HG03469 (cell line): ENCODE data around the gene NEU2.
"Not testable (repeated sequence)": the region's sequence is repeated elsewhere in the genome, so short reads cannot be mapped to it uniquely, and the experiment has no call there.

Source experiments
- ATAC-seq: cut with Tn5 transposase; IDR thresholded peaks from one replicate; pipeline ENCODE4 v1.9.1; 2021; ENCODE audit warnings: mild to moderate bottlenecking, moderate library complexity, moderate number of reproducible peaks; ENCODE audit not compliant: unreplicated experiment

The NEU2 gene

DNA sequence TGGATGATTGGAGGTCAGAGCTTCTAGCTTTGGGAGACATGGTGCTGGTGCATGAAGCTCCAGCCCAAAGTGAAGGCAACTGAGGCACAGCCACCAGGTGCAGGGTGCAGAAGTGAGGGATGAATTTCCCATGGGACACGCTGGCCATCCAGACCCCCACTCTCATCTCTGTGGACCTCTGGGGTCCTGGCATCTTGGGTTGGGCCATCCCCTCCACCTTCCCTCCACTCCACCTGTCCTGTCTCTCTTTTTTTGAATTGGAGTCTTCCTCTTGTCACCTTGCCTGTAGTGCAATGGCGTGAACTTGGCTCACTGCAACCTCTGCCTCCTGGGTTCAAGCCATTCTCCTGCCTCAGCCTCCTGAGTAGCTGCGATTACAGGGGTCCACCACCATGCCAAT lies 22.8 kb upstream of the NEU2 start:
- ATAC-seq: no peak

DNA sequence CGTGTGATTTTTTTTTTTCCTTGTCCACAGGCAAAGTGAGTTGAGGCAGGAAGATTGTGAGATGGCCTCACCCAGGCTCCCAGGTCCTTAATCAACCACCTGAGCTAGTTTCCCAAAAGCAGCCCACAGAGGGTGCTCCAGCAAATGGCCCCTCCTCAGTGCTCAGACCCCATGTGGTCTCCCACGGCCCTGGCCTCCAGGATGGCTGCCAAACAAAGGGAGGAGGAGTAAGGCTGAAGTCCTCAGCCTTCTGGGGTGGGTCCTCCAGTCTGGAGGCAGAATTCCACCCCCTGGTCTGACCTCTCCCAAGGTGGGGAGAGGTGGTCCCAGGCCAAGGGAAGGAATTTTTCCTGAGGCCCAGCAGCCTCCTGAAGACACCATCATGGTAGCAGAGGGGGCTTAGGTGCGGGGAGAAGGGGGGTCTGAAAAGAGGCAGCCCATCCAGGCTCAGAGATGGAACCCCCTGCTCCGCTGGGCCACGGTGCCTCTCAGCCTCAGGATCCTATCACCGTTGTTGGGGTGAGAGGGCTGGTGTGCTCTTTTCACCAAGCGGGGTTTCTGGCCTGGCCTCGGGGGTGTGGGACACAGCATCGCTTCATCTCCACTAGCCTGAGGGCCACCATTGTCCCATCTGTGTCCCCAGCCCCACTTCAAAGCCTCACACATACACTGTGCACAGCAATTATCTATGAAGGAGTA lies 21.8 kb upstream of the NEU2 start:
- ATAC-seq: no peak

DNA sequence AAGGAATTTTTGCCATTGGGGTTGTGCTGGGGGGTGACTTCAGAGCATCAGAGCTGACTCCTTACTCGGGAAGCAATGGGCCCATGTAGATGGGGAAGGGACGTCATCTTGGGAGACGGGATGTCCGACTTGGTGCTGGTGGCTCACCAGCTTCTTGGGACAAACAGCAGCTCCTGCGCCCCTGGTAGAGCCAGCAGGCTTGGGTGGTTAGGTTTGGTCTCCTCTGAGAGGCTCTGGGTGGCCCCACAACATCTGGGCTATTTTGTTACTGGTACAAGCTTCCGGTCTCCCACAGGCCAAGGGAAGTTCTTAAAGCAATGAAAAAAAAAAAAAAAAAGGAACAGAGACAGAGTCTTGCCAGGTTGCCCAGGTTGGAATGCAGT lies 21.2 kb upstream of the NEU2 start:
- no peak for ATAC-seq

DNA sequence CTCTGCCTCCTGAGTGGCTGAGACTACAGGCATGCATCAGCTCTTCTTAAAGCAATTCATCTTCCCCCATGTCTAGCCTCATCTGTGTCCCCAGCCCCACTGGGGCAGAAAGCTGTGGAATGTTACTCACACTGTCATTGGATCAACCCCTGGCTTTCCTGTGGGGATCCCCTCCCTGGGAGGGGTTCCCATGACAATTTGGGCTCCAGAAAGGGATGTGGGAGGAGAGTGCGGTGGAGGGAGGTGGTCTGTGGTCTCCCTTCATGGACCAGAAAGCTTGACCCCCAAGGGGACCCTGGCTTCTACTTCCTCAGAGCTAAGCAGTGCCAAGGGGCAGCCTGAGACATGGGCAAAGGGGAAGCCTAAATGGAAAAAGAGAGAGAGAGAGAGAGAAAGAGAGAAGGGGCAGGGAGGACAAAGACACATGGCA lies 20.8 kb upstream of the NEU2 start:
- ATAC-seq: no peak

DNA sequence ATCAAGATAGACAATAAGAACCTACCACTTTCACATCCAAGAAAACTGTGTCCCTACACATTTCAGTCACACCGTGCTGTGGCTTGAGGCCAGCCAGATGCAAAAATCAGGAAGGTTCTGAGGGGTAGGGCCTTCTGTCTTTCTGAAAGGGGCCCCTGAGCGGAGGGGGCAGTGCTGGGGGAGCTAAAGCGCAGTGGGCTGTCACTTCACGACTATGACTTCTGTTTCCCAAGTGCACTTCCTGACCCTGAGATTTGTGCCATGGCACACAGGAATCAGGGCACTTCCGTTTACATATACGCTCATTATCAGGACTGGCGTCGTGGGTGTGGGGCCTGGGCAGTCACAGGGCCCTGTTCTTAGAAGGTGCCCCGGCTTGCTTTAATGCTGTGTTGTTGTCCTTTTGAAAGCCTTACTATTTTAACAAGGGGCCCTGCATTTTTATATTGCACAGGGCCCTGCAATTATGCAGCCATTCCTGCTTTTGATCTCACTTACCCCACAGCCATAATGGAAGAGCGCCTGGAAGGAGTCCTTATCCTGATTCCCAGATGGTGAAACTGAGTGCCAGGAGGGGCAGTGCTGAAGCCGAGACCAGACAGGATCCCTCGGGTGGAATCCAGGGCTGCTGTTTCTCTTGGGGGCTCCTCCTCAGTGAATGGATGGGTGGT lies 20.0 kb upstream of the NEU2 start:
- ATAC-seq: no peak

DNA sequence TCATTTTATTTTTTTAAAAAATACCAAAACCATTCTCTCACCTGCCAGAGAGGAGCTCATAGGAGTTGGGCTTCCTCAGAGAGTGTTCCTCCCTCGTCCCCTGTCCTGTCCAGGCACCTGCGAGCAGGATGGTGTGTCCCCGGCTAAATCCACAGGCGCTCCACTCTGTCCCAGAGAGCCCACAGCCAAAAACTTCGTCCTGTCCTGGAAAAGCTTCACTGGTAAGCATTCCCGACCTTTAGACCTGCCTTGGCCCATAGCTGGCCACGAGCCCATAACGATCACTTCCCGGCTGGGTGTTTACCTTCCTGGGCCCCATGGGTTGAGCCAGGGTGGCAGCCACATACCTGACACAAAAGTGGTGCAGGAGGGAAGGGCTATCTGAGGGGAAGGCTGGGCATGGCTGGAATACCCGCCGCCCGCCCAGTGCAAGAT lies 19.4 kb upstream of the NEU2 start, which contains the start of gene NGEF:
Gene NGEF (minus strand): TSS at position 230 of the 435 bp plus-strand sequence. CDS start 38,366 bp downstream, outside the sequence.
- no peak for ATAC-seq

DNA sequence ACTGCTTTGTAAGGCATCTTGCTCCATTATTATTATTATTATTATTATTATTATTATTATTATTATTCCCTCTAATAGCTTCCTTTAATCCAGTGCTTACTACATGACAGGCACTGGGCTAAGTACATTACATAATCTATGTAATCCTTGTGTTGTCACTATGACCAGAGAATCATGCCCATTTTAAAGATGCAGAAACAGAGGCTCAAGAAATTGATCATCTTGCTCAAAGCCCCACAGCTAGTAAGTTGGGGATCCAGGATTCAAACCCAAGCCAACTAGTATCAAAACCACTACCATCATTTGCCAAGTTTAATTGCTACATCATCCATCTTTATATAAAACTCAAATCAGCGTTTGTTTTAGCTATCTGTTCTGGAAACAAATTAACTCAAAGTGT lies 18.8 kb upstream of the NEU2 start:
- ATAC-seq: no peak

DNA sequence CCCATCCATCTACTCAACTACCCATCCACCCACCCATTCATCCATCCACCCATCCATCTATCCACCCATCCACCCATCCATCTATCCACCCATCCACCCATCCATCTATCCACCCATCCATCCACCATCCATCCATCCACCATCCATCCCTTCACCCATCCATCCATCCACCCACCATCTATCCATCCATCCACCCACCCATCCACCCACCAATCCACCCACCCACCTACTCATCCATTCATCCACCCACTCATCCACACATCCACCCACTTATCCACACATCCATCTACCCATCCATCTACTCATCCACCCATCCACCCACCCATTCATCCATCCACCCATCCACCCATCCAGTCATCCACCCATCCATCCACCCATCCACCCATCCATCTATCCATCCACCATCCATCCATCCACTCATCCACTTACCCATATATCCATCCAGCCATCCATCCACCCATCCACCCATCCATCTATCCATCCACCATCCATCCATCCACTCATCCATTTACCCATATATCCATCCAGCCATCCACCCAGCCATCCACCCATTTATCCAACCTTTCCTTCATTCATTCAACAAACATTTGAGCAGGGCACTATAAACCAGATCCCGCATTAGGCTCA lies 17.3 kb upstream of the NEU2 start:
- ATAC-seq: no peak

DNA sequence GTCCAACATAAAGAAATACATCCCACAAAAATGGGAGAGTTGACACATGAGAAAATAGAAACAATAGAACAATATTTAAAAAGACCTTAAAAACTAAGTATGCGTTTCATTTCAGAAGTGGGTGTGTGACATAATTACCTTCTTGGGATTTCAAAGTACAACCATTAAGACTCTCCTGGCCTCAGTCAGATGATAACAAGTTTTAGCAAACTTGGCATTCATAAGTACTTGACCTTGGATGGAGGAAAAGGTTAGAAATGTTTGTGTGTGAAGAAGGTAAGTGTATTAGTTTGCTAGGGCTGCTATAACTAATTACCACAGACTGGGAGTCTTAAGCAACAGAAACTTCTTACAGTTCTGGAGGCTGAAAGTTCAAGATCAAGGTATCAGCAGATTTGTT lies 14.5 kb upstream of the NEU2 start:
- ATAC-seq: no peak

DNA sequence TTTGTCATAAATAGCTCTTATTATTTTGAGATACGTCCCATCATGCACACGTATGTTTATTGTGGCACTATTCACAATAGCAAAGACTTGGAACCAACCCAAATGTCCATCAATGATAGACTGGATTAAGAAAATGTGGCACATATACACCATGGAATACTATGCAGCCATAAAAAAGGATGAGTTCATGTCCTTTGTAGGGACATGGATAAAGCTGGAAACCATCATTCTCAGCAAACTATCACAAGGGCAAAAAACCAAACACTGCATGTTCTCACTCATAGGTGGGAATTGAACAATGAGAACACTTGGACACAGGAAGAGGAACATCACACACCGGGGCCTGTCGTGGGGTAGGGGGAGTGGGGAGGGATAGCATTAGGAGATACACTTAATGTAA lies 12.9 kb upstream of the NEU2 start:
- ATAC-seq: not testable (repeated sequence)

DNA sequence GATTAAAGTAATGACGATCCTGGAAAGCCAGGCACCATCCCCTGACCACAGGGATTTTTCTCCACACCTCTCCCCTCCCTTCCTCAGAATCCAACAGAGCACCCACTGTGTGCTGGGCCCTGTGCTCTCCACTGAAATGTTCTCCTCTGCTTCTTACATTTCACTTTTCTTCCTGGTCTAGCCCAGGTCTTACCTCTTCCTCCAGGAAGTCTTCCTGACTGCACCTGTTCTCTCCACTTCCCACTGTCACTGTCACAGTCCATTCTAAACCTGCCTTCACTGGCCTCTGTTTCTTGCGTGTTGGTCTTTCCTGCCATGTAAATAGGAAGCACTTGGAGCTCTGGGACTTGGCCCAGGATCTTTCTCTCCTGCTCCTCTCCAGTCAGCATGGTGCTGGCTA lies 12.0 kb upstream of the NEU2 start:
- ATAC-seq: no peak

DNA sequence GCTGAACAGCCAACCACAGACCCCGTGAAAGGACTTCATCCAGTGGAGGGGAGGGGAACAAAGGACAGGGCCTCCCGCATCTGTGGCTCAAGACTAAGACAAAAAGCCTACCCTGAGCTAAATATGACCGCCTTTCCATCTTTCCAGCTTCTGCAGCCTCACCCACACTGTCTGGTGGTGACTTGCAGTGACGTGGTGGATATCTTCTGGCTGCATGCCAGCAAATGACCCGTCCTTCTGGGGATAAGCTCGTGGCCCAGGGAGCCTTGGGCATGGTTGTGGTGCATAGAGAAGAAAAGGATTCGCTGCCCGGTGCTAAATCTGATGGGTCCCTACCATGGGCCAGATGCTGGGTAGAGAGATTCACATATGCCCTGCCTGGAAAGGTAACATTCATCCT lies 10.7 kb upstream of the NEU2 start:
- no peak for ATAC-seq

DNA sequence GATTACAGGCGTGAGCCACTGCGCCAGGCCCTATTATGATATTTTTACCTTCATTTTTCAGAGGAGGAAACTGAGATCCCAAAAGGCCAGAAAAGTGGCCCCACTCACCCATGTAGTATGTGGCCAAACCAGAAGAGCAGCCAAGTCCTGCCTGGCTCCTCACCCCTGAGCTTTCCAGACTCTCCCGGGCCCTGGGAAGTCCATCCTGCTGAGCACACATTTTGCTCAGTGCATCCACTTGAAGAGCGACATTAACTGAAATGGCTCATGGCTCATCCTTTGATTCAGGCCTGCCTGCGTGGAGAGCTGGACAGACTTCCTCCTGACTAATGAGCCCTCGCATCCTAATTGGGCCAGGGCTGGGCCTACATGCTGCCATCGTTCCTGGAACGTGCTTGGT lies 9.9 kb upstream of the NEU2 start:
- no peak for ATAC-seq

DNA sequence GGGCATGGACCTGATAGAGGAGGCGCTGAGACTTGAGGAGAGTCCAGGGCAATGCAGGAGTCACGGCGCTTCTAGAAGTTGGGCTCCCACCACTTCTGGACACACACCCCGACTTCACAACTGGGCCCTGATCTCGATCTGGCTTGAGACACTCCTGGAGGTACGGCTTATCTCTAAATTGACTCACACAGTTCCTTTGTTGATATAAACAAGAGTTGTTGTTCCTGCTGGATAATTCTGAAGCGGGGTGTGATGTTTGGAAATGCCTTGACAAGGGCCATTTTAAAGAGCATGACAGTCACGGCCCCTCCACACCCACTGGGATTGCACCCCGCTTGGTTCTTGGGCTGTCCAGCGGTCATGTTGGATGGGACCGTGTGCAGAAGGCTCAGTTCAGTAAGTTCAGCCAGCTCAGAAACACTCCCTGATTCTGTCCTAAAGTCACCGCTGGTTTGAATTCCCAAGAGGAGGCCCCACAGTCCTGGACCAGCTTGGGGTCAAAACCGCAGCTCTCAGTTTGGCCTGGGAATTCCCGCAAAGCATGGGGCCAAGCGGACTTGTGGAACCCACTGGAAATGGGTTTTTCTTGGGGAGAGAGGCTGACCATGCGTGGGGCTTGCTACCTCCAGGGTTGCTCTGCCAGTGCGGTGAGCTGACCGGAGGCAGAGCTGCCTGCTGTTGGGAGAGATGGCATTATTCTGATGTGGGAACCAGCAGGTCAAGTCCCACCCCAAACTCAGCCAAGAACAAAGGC lies 9.3 kb upstream of the NEU2 start:
- no peak for ATAC-seq

DNA sequence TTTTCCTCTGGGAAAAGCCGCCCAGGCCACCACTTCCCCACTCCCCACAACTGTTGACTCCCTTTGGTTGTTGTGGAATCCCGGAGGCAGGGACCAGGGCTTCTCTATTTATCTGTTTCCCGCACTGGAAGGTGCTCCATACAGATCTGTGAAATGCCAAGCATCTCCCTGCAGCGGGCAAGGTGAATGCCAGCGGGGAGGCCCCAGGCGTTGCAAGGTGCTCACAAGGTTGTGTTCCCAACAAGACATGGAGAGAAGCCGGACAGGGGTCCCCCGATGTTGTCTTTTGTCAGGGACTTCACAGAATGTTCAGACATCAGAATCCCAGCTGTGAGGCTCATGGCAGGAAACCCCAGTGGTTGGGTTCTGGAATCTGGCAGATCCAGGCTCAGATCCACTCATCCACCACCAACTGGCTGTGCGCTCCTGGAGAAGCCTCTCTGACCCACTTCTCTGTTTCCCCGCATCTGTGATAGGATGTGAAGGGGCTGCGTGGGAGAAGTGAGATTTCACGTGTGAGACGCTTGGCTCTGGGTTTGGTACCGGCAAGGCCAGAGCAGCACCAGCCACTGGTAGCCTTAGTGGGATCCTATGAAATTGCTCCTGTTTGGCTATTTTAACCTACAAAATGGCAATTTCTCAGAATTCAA lies 8.6 kb upstream of the NEU2 start:
- no peak for ATAC-seq

DNA sequence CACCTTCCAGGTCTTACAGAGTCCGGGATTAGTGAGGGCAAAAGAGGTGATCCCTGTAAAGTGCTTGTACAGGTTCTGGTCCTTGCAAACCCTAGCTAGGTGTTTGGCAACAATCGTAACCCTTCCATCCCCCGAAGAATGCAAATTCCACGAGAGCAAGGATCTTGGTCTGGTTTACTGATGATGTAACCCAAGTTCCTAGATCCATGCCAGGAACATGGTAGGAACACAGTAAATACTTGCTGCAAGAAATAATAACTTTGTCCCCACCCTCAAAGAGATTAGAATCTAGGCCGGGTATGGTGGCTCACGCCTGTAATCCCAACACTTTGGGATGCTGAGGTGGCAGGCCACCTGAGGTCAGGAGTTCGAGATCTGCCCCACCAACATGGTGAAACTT lies 6.8 kb upstream of the NEU2 start:
- no peak for ATAC-seq

DNA sequence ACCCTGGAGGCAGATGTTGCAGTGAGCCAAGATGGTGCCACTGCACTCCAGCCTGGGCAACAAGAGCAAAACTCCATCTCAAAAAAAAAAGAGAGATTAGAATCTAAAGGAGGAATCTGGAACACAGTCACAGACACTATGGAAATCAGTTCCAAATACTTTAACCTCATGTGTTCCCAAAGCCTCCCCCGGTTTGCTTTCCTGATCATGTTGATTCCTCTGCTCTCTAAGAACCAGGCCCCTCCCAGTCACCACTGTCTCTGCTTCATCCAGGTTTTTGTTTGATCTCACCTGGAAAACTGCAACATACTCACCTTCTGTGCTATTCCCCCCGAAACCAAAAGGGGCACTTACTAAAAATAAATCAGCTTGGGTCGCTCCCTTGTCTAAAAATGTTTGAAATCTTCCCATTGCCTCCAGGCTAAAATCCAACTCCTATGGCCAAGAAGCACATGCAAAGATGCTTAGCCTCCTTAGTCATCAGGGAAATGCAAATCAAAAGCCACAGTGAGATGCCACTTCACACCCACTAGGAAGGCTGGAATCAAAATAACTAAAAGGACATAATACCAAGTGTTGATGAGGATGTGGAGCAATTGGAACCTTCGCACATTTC lies 6.2 kb upstream of the NEU2 start:
- no peak for ATAC-seq

DNA sequence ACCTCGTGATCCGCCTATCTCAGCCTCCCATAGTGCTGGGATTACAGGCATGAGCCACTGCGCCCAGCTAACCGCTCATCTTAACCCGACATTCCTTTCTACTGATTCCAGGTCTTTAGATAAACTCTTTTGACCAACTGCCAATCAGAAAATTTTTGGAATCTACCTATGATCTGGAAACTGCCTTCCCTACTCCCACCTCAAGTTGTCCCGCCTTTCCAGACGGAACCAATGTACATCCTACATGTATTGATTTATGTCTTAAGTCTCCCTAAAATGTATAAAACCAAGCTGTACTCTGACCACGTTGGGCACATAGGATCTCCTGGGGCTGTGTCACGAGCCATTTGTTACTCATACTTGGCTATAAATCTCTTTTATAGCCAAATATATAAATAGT lies 3.2 kb upstream of the NEU2 start:
- no peak for ATAC-seq

DNA sequence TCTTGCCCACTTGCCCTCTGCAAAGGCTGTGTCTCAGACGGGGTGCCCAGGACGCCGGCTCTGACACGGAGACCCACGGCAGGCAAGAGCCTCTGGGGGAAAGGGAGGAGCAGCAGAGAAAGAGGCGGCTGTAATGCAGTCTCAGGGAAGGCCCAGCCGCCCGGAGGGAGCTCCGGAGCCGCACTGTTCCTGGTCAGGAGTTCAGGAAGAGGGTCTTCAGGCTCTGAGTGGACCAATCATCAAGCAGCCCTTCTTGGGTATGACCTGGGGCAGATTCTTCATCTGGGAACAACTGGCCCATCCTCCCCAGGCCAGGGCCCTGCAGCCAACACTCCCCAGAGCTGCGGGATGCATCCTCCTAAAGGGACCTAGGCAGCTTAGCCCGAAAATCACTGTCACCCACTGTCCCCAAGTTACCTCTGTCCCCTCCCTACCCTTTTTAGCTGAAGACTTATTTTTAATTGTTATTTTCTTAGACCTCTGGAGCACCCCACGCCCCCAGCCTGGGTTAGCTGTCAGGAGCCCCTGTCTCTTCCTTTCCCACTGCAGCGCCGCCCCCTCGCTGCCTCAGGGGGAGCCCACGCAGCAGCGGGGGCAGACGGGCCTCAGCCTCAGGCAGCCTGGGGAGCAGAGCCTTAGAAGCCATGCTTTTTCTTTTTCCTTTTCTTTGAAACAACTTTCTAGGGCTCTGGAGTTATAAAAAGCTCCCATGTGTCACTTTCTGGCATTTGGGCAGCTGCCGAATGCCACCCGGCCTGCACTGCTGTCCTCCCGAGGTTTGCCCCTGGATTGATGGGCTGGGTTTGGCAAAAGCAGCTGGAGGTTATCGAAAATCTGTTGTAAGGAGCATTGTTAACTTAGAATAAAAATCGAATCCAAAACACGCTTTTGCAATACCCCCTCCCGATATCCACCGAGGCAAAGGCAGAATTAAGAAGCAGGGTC lies 644 bp upstream of the NEU2 start:
- ATAC-seq: no peak
